GM12878 (cell line): ENCODE results near the gene SPATA45. TPM values are rescaled to one million over a fixed set of nuclear protein-coding genes. Genes with fewer than 3 reads are reported as not detected.
A peak's percentile ranks its signal among the peaks of the same experiment; 100 is the strongest.

Source experiments
- ATAC-seq: fragments of 200-7000 bp; cut with Tn5 transposase; 3 replicates; pipeline ENCODE4 v1.9.1; 2020; ENCODE audit warnings: mild to moderate bottlenecking, moderate library complexity
- BruUV-seq: library from RNA; stranded (reverse); fragments of 400-500 nt; replicated peaks from 2 replicates; lab custom pipeline; 2021; lab: Mats Ljungman, UMichigan
- CTCF ChIA-PET: fragments of 300-600 bp; sonication (Branson Sonifier 250); formaldehyde crosslinking; extraction: SDS; loops from one replicate; lab custom pipeline; 2021; ENCODE audit warnings: inconsistent platforms; lab: Yijun Ruan, JAX
- POLR2A ChIA-PET: fragments of 350-600 bp; formaldehyde crosslinking; extraction: SDS; loops from one replicate; lab custom pipeline; 2021; ENCODE audit warnings: inconsistent platforms; lab: Charles Lee
- RAD21 ChIA-PET: fragments of 300-600 bp; sonication (Branson Sonifier 250); formaldehyde crosslinking; loops from one replicate; lab custom pipeline; 2023; ENCODE audit warnings: antibody characterized with exemption; ENCODE audit not compliant: unreplicated experiment; lab: Charles Lee
- SMC1A ChIA-PET: fragments of 300-600 bp; sonication (Branson Sonifier 250); formaldehyde crosslinking; loops from one replicate; lab custom pipeline; 2023; ENCODE audit not compliant: unreplicated experiment, uncharacterized antibody; lab: Charles Lee
- DNase-seq: peaks from one replicate; pipeline ENCODE4 v3.0.0-alpha.2; 2011; ENCODE audit warnings: low read depth, low spot score
- FAIRE-seq: peaks from 3 replicates; lab custom pipeline; 2011; peaks lifted over from hg19 to GRCh38; lab: Jason Lieb, UNC
- H2AFZ ChIP-seq: 2 replicates; pipeline ENCODE4 v1.6.0; 2011; ENCODE audit warnings: low read depth, low read length, control low read depth; ENCODE audit not compliant: control insufficient read depth
- H3K27ac ChIP-seq: 2 replicates; pipeline ENCODE4 v1.5.1; 2011; ENCODE audit warnings: control low read depth; ENCODE audit not compliant: control insufficient read depth, insufficient read depth
- H3K27me3 ChIP-seq, 2 experiments: replicated peaks in 1 of 2; 2 replicates each; pipeline versions ENCODE4 v1.6.0 to v1.6.1; 2011; ENCODE audit warnings: low read length in 1 of 2; ENCODE audit not compliant: control insufficient read depth in 2 of 2, insufficient read depth in 2 of 2
- H3K36me3 ChIP-seq, 2 experiments: 2 replicates each; pipeline ENCODE4 v1.5.1; 2011; ENCODE audit warnings: low read length in 1 of 2; ENCODE audit not compliant: control insufficient read depth in 2 of 2, insufficient read depth in 2 of 2
- H3K4me1 ChIP-seq: 2 replicates; pipeline ENCODE4 v1.6.1; 2011; ENCODE audit warnings: mild to moderate bottlenecking, low read length, moderate library complexity, mixed read lengths; ENCODE audit not compliant: control insufficient read depth, insufficient read depth
- H3K4me2 ChIP-seq: 2 replicates; pipeline ENCODE4 v1.6.0; 2011; ENCODE audit warnings: control low read depth; ENCODE audit not compliant: control insufficient read depth, insufficient read depth
- H3K4me3 ChIP-seq: fragments of 200-600 bp; sonication (generic); 2 replicates; pipeline ENCODE4 v1.5.1; 2016
- H3K79me2 ChIP-seq: 2 replicates; pipeline ENCODE4 v1.6.0; 2011; ENCODE audit warnings: low read length; ENCODE audit not compliant: control insufficient read depth, insufficient read depth
- H3K9ac ChIP-seq: 2 replicates; pipeline ENCODE4 v1.8.0; 2011; ENCODE audit warnings: low read length, control low read depth, mixed read lengths; ENCODE audit not compliant: control insufficient read depth, insufficient read depth
- H3K9me3 ChIP-seq: replicated peaks from 3 replicates; pipeline ENCODE4 v1.5.1; 2011; ENCODE audit warnings: mild to moderate bottlenecking, low read length; ENCODE audit not compliant: control insufficient read depth, insufficient read depth
- H4K20me1 ChIP-seq: 2 replicates; pipeline ENCODE4 v1.6.0; 2011; ENCODE audit not compliant: control insufficient read depth, insufficient read depth
- BCL11A ChIP-seq: IDR thresholded peaks from 2 replicates; pipeline ENCODE4 v1.6.1; 2011; ENCODE audit warnings: low read depth, low read length
- CBFB ChIP-seq: IDR thresholded peaks from 2 replicates; pipeline ENCODE4 v1.6.1; 2016; ENCODE audit warnings: antibody characterized with exemption, low read depth
- CBX5 ChIP-seq: sonication (generic); IDR thresholded peaks from 2 replicates; pipeline ENCODE4 v1.6.1; 2016; ENCODE audit warnings: low read depth, moderate library complexity, mild to moderate bottlenecking, inconsistent platforms
- CHD2 ChIP-seq: IDR thresholded peaks from 2 replicates; pipeline ENCODE4 v1.6.1; 2011; ENCODE audit warnings: low read depth, low read length, improper control_type of control experiment, borderline replicate concordance
- KLF5 ChIP-seq: fragments of 450-650 bp; IDR thresholded peaks from 2 replicates; pipeline ENCODE4 v1.6.1; 2014; ENCODE audit warnings: mild to moderate bottlenecking; ENCODE audit not compliant: partially characterized antibody
- NFIC ChIP-seq: IDR thresholded peaks from 2 replicates; pipeline ENCODE4 v1.6.1; 2012; ENCODE audit warnings: low read depth, mild to moderate bottlenecking, inconsistent platforms, low read length, moderate library complexity
- RELB ChIP-seq: fragments of 450-650 bp; IDR thresholded peaks from 2 replicates; pipeline ENCODE4 v1.6.1; 2017; ENCODE audit warnings: low read depth, mild to moderate bottlenecking, moderate library complexity
- SPI1 ChIP-seq: IDR thresholded peaks from 2 replicates; pipeline ENCODE4 v1.6.1; 2011; ENCODE audit warnings: low read depth, mild to moderate bottlenecking, low read length, moderate library complexity, borderline replicate concordance; ENCODE audit not compliant: insufficient read depth
- ZNF217 ChIP-seq: fragments of 450-650 bp; IDR thresholded peaks from 2 replicates; pipeline ENCODE4 v1.6.1; 2017; ENCODE audit warnings: antibody characterized with exemption, mild to moderate bottlenecking
- WGBS: methylation state at CpG from one replicate; pipeline ENCODE4 v1.1.6; 2016; ENCODE audit warnings: low lambda C conversion rate; ENCODE audit not compliant: insufficient replicate concordance, insufficient coverage; ENCODE audit errors: missing lambda C conversion rate; 5-methylcytosine and 5-hydroxymethylcytosine counted together
- in situ Hi-C: fragments of 300-500 bp; cut with MboI; formaldehyde crosslinking; loops from 9 replicates; pipeline ENCODE4 v1.14.3; 2018; ENCODE audit warnings: mixed read lengths
- intact Hi-C: fragments of 100-400 bp; cut with micrococcal nuclease; formaldehyde crosslinking; loops from one replicate; pipeline ENCODE4 v1.14.2; 2022; ENCODE audit not compliant: unreplicated experiment
- polyA plus RNA-seq, 11 experiments: library from polyadenylated mRNA; depleted of rRNA in 4 of 11; unstranded in 6 of 11; stranded (reverse) in 5 of 11; fragments of >200 nt; fragmentation: Nextera tagmentation in 4 of 11; fragmentation: Illumina TruSeq in 1 of 11; extraction: Ambion mirVana in 4 of 11; extraction: Trizol in 1 of 11; gene quantifications; 1 replicate in 1 of 11; 2 replicates in 10 of 11; pipeline versions ENCODE4 v1.2.1 to v1.2.3, GENCODE V29; 2011 to 2016; ENCODE audit warnings: inconsistent platforms in 2 of 11, missing spikeins in 2 of 11, low read depth in 1 of 11
- total RNA-seq, 4 experiments: library from RNA; depleted of rRNA in 3 of 4; stranded (reverse); fragments of >200 nt in 3 of 4; fragmentation: Illumina TruSeq in 1 of 4; extraction: Trizol in 1 of 4; gene quantifications; 2 replicates each; pipeline versions ENCODE4 v1.2.1 to v1.2.3, GENCODE V29; 2013 to 2021

Gene SPATA45
- total and polyA plus RNA-seq, 10 of the 15 experiments (the other 5 are each of a cell fraction or from before 2014, with no cell fraction given): 0.22 to 0.37 (median 0.31) TPM; not detected in 7

- Histone ChIP-seq H3K79me2 (no peaks in the 10 kb centered on the region), H3K4me3 (no peak overlapping the region), H3K4me2 (no peak overlapping the region), H3K27me3 (no peaks in the 10 kb centered on the region), H3K9ac (no peak overlapping the region), H3K4me1 (peaks cover 4% of the 10 kb centered on the region), H3K27ac (no peak overlapping the region), H4K20me1 (no peaks in the 10 kb centered on the region), H3K36me3 (no peaks in the 10 kb centered on the region), H3K9me3 (peaks cover 18% of the 10 kb centered on the region), H2AFZ (no peak overlapping the region)
- FAIRE-seq (no peak), ATAC-seq (no peak), DNase-seq (no peak)
- SMC1A ChIA-PET: interaction anchor here (0.7 kb wide), 1 partner anchor 8 kb away, joined by 3 read pairs; no protein-coding TSS in a partner anchor
- POLR2A ChIA-PET: no interaction called here
- intact Hi-C loops: no loop called here
- CTCF ChIA-PET: interaction anchor here (1.4 to 2.4 kb wide), 2 partner anchors 11 kb away, joined by 4 to 10 read pairs; no protein-coding TSS in a partner anchor
- in situ Hi-C loops: no loop called here
- 90% methylated on average over 6 of the region's 6 CpGs for WGBS
- RAD21 ChIA-PET: no interaction called here
- no TSS peak for BruUV-seq
- no peak for TF ChIP-seq SPI1
- TF ChIP-seq BCL11A: no peak
- TF ChIP-seq CBX5: peak; percentile 99
- TF ChIP-seq NFIC: no peak
- TF ChIP-seq CBFB: no peak
- TF ChIP-seq CHD2: no peak
- no peak for TF ChIP-seq ZNF217
- TF ChIP-seq KLF5: peak; percentile 86
- TF ChIP-seq RELB: peak; percentile 34; the same call in 1 of the 2 replicates
Measured at GRCh38 chr1:212825798-212826452, 21.5 kb downstream of the SPATA45 start.
